ENCODE results near the gene HSPA12B.

- TF ChIP-seq CTCF (conservative IDR thresholded peaks at IDR 0.05): no peak
- TF ChIP-seq ZFX (IDR thresholded peaks at IDR 0.05): no peak
Measured at GRCh38 chr20:3729811-3730540, 2.5 kb upstream of the HSPA12B start.
